Stimulated activated CD4-positive, alpha-beta T cell treated with anti-CD3 and anti-CD28 coated beads, Interleukin-1b, Interleukin-23, amount 100 ng/mL, for 24 hours (primary cell): Measurements from ENCODE around the gene ANO9.
"Not testable (repeated sequence)": the region's sequence is repeated elsewhere in the genome, so short reads cannot be mapped to it uniquely, and the experiment has no call there.

Experiments used
- DNase-seq, 4 experiments: peaks; one replicate each; pipeline ENCODE4 v3.0.0-alpha.2; 2020; ENCODE audit warnings: low read depth in 4 of 4, low spot score in 1 of 4

The ANO9 gene

GRCh38 chr11:417652-418342 lies 24.0 kb downstream of the ANO9 start:
- no peak for DNase-seq

GRCh38 chr11:416757-417621 lies 24.8 kb downstream of the ANO9 start:
- no peak for DNase-seq

- DNase-seq, result no peak
Observed at GRCh38 chr11:416051-416756, 25.6 kb downstream of the ANO9 start.

GRCh38 chr11:415640-416041 lies 26.2 kb downstream of the ANO9 start:
- DNase-seq, result no peak

GRCh38 chr11:414318-414857 lies 27.4 kb downstream of the ANO9 start:
- DNase-seq, result no peak

GRCh38 chr11:413120-414081 lies 28.4 kb downstream of the ANO9 start:
- no peak for DNase-seq

- DNase-seq, result no peak
Observed at GRCh38 chr11:412641-413119, 29.1 kb downstream of the ANO9 start.

GRCh38 chr11:411520-411919 lies 30.3 kb downstream of the ANO9 start:
- not testable (repeated sequence) for DNase-seq

- DNase-seq, result not testable (repeated sequence)
Observed at GRCh38 chr11:410711-411110, 31.1 kb downstream of the ANO9 start.

GRCh38 chr11:409600-410483 lies 32.0 kb downstream of the ANO9 start:
- no peak for DNase-seq

- DNase-seq, result no peak
Observed at GRCh38 chr11:409008-409599, 32.7 kb downstream of the ANO9 start.

GRCh38 chr11:408154-409007 lies 33.4 kb downstream of the ANO9 start:
- DNase-seq, result no peak

- DNase-seq, result no peak
Observed at GRCh38 chr11:407651-408123, 34.1 kb downstream of the ANO9 start.

GRCh38 chr11:406796-407650 lies 34.8 kb downstream of the ANO9 start:
- DNase-seq, result peak; percentile 61 to 88 (median 75)

GRCh38 chr11:405954-406795 lies 35.6 kb downstream of the ANO9 start:
- no peak for DNase-seq
